HepG2 (cell line): ENCODE results near the gene PSMB3. TPM values are rescaled to one million over a fixed set of nuclear protein-coding genes. Genes with fewer than 3 reads are reported as not detected.

ENCODE experiments used
- ESRRA ChIP-seq: sonication (generic); formaldehyde crosslinking; IDR thresholded peaks from 2 replicates; pipeline ENCODE4 v1.5.1; 2020; ENCODE audit warnings: mild to moderate bottlenecking, low read depth, missing genetic modification reagents
- HOXA9 ChIP-seq: sonication (generic); formaldehyde crosslinking; IDR thresholded peaks from 2 replicates; pipeline ENCODE4 v1.8.1; 2022; ENCODE audit warnings: missing genetic modification reagents, mild to moderate bottlenecking, moderate library complexity, borderline replicate concordance
- MED1 ChIP-seq: sonication (generic); formaldehyde crosslinking; IDR thresholded peaks from 2 replicates; pipeline ENCODE4 v1.4.0; 2020; ENCODE audit warnings: missing genetic modification reagents
- NONO ChIP-seq, 2 experiments: fragments of 450-650 bp in 1 of 2; sonication (generic) in 1 of 2; formaldehyde crosslinking in 1 of 2; IDR thresholded peaks in 1 of 2; conservative IDR thresholded peaks in 1 of 2; 2 replicates each; pipeline versions ENCODE4 v1.6.1 to v1.8.0; 2017 to 2022; ENCODE audit warnings: mild to moderate bottlenecking in 1 of 2, missing genetic modification reagents in 1 of 2, moderate library complexity in 1 of 2
- NR2F1 ChIP-seq, 2 experiments: fragments of 450-650 bp in 1 of 2; formaldehyde crosslinking in 1 of 2; IDR thresholded peaks; 2 replicates each; pipeline versions ENCODE4 v1.5.0 to v1.6.1; 2016 to 2020; ENCODE audit warnings: mild to moderate bottlenecking in 1 of 2, missing compliant biosample characterization in 1 of 2, missing genetic modification reagents in 1 of 2, moderate library complexity in 1 of 2
- PCBP1 ChIP-seq: fragments of 200-400 bp; formaldehyde crosslinking; IDR thresholded peaks from 2 replicates; pipeline ENCODE4 v1.6.1; 2017; ENCODE audit warnings: mild to moderate bottlenecking, low read depth, low read length, borderline replicate concordance
- PHF20 ChIP-seq: sonication (generic); formaldehyde crosslinking; IDR thresholded peaks from 2 replicates; pipeline ENCODE4 v1.5.0; 2020; ENCODE audit warnings: mild to moderate bottlenecking, missing genetic modification reagents
- POGZ ChIP-seq: sonication (generic); formaldehyde crosslinking; IDR thresholded peaks from 2 replicates; pipeline ENCODE4 v1.4.0; 2020; ENCODE audit warnings: mild to moderate bottlenecking, missing genetic modification reagents
- SP5 ChIP-seq: IDR thresholded peaks from 2 replicates; pipeline ENCODE4 v1.6.1; 2016; ENCODE audit warnings: low read depth, borderline replicate concordance
- TBX2 ChIP-seq: sonication (generic); formaldehyde crosslinking; IDR thresholded peaks from 2 replicates; pipeline ENCODE4 v1.5.0; 2020; ENCODE audit warnings: missing genetic modification reagents, mild to moderate bottlenecking, borderline replicate concordance
- TOE1 ChIP-seq: sonication (generic); formaldehyde crosslinking; IDR thresholded peaks from 2 replicates; pipeline ENCODE4 v1.4.0; 2020; ENCODE audit warnings: mild to moderate bottlenecking, missing genetic modification reagents
- TRIM24 ChIP-seq: sonication (generic); formaldehyde crosslinking; IDR thresholded peaks from 2 replicates; pipeline ENCODE4 v1.8.0; 2022; ENCODE audit warnings: mild to moderate bottlenecking, missing genetic modification reagents
- ZFYVE20 ChIP-seq: sonication (generic); formaldehyde crosslinking; IDR thresholded peaks from 2 replicates; pipeline ENCODE4 v1.8.0; 2023; ENCODE audit warnings: low read depth, mild to moderate bottlenecking, moderate library complexity, missing genetic modification reagents, borderline replicate concordance
- ZMYM3 ChIP-seq: sonication (generic); formaldehyde crosslinking; IDR thresholded peaks from 2 replicates; pipeline ENCODE4 v1.5.1; 2020; ENCODE audit warnings: mild to moderate bottlenecking, missing genetic modification reagents
- ZNF12 ChIP-seq: sonication (generic); formaldehyde crosslinking; IDR thresholded peaks from 2 replicates; pipeline ENCODE4 v1.5.0; 2020; ENCODE audit warnings: missing genetic modification reagents
- ZNF317 ChIP-seq: sonication (generic); formaldehyde crosslinking; IDR thresholded peaks from 2 replicates; pipeline ENCODE4 v1.5.0; 2020; ENCODE audit warnings: mild to moderate bottlenecking, missing genetic modification reagents
- ZNF558 ChIP-seq: sonication (generic); formaldehyde crosslinking; IDR thresholded peaks from 2 replicates; pipeline ENCODE4 v1.9.0; 2022; ENCODE audit warnings: mild to moderate bottlenecking, missing genetic modification reagents, borderline replicate concordance
- ZNF670 ChIP-seq: sonication (generic); formaldehyde crosslinking; IDR thresholded peaks from 2 replicates; pipeline ENCODE4 v1.8.0; 2022; ENCODE audit warnings: mild to moderate bottlenecking, missing genetic modification reagents, borderline replicate concordance
- ZNF709 ChIP-seq: sonication (generic); formaldehyde crosslinking; IDR thresholded peaks from 2 replicates; pipeline ENCODE4 v1.5.0; 2020; ENCODE audit warnings: mild to moderate bottlenecking, missing genetic modification reagents
- ZNF772 ChIP-seq: sonication (generic); formaldehyde crosslinking; IDR thresholded peaks from 2 replicates; pipeline ENCODE4 v1.5.0; 2020; ENCODE audit warnings: mild to moderate bottlenecking, missing genetic modification reagents
- ZNF782 ChIP-seq: sonication (generic); formaldehyde crosslinking; IDR thresholded peaks from 2 replicates; pipeline ENCODE4 v1.4.0; 2020; ENCODE audit warnings: missing genetic modification reagents, mild to moderate bottlenecking, borderline replicate concordance
- polyA plus RNA-seq, 8 experiments: library from polyadenylated mRNA; depleted of rRNA in 3 of 8; stranded (reverse) in 7 of 8; unstranded in 1 of 8; fragments of >200 nt; fragmentation: Illumina TruSeq in 4 of 8; extraction: Trizol in 4 of 8; gene quantifications; 2 replicates each; pipeline versions ENCODE4 v1.2.1 to v1.2.3, GENCODE V29; 2011 to 2016; ENCODE audit warnings: low read depth in 4 of 8, missing spikeins in 1 of 8, mixed read lengths in 1 of 8; ENCODE audit not compliant: insufficient read depth in 1 of 8
- total RNA-seq, 5 experiments: library from RNA; depleted of rRNA; stranded (reverse); fragments of >200 nt; fragmentation: Illumina TruSeq; extraction: Trizol; gene quantifications; 2 replicates each; pipeline ENCODE4 v1.2.3, GENCODE V29; 2016; ENCODE audit warnings: low read depth in 1 of 5
- TF ChIP-seq, protein P1 (sequence below): sonication (generic); formaldehyde crosslinking; IDR thresholded peaks from 2 replicates; pipeline ENCODE4 v1.4.0; 2020; ENCODE audit warnings: missing genetic modification reagents
- TF ChIP-seq, protein P2 (sequence below): sonication (generic); formaldehyde crosslinking; IDR thresholded peaks from 2 replicates; pipeline ENCODE4 v1.5.0; 2020; ENCODE audit warnings: missing genetic modification reagents, mild to moderate bottlenecking, borderline replicate concordance
- TF ChIP-seq, protein P3 (sequence below): sonication (generic); formaldehyde crosslinking; IDR thresholded peaks from 2 replicates; pipeline ENCODE4 v1.4.0; 2020; ENCODE audit warnings: mild to moderate bottlenecking, missing genetic modification reagents
- TF ChIP-seq, protein P4 (sequence below): sonication (generic); formaldehyde crosslinking; IDR thresholded peaks from 2 replicates; pipeline ENCODE4 v1.8.0; 2023; ENCODE audit warnings: mild to moderate bottlenecking, missing genetic modification reagents

The PSMB3 gene
- total and polyA plus RNA-seq, 2 of the 13 experiments (the other 11 are each of a cell fraction or from before 2014, with no cell fraction given): 366 to 517 TPM

DNA sequence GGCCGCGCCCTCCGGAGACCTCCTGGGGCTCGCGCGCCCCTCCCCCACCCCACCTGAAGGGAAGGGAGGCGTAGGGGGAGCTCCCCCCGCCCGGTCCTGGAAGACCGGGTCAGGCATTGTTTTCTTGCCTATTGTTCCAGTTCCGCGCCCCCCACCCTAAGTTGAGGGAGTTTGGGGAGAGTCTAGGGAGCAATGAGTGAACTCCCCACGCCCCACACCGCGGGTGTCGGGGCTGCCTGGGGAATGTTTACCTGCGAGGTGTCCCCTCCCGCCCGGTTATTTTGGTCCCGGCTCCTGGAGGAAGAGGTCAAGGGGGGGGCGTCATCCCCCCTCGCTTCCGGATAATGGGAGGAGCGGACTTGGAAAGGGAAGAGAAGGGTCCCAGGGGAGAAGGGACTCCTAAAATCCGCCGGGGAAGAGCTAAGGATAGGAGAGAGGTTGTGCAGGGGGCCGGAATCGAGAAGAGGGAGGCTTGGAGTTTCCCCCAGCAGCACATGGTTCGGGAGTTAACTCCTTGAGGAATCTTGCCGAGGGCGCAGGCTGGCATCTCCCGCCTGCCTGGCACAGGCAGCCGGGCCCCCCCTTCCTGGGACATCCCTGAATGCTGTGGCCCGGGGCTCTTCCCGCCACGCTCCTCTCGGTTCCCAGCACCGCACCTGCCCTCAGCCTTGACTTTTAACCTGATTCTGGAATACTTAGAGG is 46.6 kb upstream of the PSMB3 start (continued):
- no peak for TF ChIP-seq NONO (IDR thresholded peaks at IDR 0.05)
- TF ChIP-seq NONO (CRISPR knock-in tag; conservative IDR thresholded peaks at IDR 0.05): no peak
- TF ChIP-seq ZNF670 (CRISPR knock-in tag): no peak
- TF ChIP-seq ZNF782: no peak; the same call in 1 of the 2 replicates
- no peak for TF ChIP-seq PHF20 (CRISPR knock-in tag)
- no peak for TF ChIP-seq TRIM24 (CRISPR knock-in tag)
- TF ChIP-seq ZNF558: no peak
- no peak for TF ChIP-seq PCBP1
- TF ChIP-seq MED1 (CRISPR knock-in tag): peak; percentile 54
- TF ChIP-seq ZNF772 (CRISPR knock-in tag): 0 out of 2 replicates have a peak, but pooled peaks have one; percentile 34
- TF ChIP-seq ZNF12: peak; percentile 52; the same call in 1 of the 2 replicates
- TF ChIP-seq SP5 (CRISPR knock-in tag): peak; percentile 79; the same call in 1 of the 2 replicates
- no peak for TF ChIP-seq POGZ (CRISPR knock-in tag)
- TF ChIP-seq ZMYM3 (CRISPR knock-in tag): no peak
- peak; percentile 61; the same call in 1 of the 2 replicates for TF ChIP-seq TBX2 (CRISPR knock-in tag)
- TF ChIP-seq HOXA9 (CRISPR knock-in tag): no peak
- TF ChIP-seq, protein P1, sequence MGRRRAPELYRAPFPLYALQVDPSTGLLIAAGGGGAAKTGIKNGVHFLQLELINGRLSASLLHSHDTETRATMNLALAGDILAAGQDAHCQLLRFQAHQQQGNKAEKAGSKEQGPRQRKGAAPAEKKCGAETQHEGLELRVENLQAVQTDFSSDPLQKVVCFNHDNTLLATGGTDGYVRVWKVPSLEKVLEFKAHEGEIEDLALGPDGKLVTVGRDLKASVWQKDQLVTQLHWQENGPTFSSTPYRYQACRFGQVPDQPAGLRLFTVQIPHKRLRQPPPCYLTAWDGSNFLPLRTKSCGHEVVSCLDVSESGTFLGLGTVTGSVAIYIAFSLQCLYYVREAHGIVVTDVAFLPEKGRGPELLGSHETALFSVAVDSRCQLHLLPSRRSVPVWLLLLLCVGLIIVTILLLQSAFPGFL (CRISPR knock-in tag): no peak
- TF ChIP-seq, protein P2, sequence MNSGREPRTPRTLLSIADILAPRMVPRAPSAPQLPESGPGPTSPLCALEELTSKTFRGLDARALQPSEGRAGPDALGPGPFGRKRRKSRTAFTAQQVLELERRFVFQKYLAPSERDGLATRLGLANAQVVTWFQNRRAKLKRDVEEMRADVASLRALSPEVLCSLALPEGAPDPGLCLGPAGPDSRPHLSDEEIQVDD (CRISPR knock-in tag): no peak
- TF ChIP-seq ZFYVE20 (CRISPR knock-in tag): no peak
- peak; percentile 58; the same call in 1 of the 2 replicates for TF ChIP-seq ESRRA (CRISPR knock-in tag)
- TF ChIP-seq NR2F1 (CRISPR knock-in tag; IDR thresholded peaks at IDR 0.05): peak; percentile 47 to 57; a peak in 2 of 4 replicates
- TF ChIP-seq, protein P3, sequence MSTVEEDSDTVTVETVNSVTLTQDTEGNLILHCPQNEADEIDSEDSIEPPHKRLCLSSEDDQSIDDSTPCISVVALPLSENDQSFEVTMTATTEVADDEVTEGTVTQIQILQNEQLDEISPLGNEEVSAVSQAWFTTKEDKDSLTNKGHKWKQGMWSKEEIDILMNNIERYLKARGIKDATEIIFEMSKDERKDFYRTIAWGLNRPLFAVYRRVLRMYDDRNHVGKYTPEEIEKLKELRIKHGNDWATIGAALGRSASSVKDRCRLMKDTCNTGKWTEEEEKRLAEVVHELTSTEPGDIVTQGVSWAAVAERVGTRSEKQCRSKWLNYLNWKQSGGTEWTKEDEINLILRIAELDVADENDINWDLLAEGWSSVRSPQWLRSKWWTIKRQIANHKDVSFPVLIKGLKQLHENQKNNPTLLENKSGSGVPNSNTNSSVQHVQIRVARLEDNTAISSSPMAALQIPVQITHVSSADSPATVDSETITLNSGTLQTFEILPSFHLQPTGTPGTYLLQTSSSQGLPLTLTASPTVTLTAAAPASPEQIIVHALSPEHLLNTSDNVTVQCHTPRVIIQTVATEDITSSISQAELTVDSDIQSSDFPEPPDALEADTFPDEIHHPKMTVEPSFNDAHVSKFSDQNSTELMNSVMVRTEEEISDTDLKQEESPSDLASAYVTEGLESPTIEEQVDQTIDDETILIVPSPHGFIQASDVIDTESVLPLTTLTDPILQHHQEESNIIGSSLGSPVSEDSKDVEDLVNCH (CRISPR knock-in tag): no peak
- no peak for TF ChIP-seq ZNF317 (CRISPR knock-in tag)
- TF ChIP-seq ZNF709 (CRISPR knock-in tag): peak; percentile 63; the same call in 1 of the 2 replicates
- TF ChIP-seq, protein P4, sequence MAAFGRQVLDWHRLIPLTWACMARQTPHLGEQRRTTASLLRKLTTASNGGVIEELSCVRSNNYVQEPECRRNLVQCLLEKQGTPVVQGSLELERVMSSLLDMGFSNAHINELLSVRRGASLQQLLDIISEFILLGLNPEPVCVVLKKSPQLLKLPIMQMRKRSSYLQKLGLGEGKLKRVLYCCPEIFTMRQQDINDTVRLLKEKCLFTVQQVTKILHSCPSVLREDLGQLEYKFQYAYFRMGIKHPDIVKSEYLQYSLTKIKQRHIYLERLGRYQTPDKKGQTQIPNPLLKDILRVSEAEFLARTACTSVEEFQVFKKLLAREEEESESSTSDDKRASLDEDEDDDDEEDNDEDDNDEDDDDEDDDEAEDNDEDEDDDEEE (CRISPR knock-in tag): peak; percentile 80
- TF ChIP-seq TOE1: no peak
